ENCODE measurements around the gene MARVELD1.

Gene MARVELD1

DNA sequence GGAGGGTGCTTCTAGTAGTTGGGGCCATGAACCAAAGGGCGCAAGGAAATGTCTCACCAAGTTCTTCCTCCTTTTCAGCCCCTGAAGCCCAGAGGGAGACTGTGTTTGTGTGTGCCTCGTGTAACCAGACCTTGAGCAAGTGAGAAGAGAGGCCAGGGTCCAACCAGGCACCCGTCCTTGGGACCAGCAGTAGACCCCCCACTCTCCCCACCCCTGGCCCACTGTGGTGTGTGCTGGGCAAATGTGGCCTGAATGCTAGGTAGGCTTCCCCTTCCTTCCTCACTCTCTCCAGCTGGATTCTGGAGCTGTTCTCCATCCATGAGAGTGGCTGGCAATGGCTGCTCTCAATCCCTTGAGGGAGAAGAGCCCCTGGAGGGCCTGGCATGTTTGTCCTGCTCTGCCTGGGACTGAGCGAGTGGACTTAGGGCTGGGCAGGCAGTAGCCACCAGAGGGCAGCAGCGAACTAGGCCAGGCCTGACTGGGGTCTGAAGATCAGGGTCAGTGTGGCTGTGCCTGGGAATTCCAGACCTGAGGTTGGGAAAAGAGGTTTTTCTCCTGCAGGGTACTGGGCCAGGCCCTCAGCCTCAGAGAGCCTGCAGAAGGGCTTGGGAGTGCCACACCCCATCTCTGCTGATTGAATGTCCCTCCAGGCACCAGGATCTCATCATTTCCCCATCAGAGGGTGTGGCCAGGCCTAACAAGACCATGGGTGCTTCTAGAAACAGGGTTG lies 45.8 kb downstream of the MARVELD1 start:
- in situ Hi-C loops (cut with HindIII; ENCODE audit: low pct_unique_long_range_greater_than_20kb, low sequenced_read_pairs), result no loop called here
- TF ChIP-seq JUND (IDR thresholded peaks at IDR 0.05; ENCODE audit: low read depth), result no peak
- DNase-seq (ENCODE audit: low read depth in 1 of 2, low spot score in 1 of 2), result peak; percentile 74 to 95

DNA sequence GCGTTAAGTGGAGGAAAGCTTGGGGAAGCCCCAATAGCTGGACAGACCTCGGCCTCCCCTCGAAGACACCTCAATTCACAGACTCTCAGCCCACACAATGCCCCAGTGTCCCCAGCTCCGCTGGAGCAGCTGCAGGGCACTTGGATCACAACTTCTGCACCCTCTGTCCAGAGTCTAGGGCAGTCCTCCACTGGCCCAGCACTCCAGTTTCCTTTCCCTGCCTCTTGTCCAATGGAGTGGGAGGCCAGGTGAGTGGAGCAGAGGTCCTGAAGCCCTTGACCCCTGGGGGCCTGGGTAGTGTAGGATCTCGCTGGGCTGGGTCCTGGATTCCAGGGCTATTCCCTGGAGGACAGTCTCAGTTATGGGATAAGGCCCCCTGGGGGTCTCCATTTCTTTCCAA lies 46.4 kb downstream of the MARVELD1 start:
- DNase-seq (ENCODE audit: low read depth in 1 of 2, low spot score in 1 of 2), result no peak
- in situ Hi-C loops (cut with HindIII; ENCODE audit: low pct_unique_long_range_greater_than_20kb, low sequenced_read_pairs), result no loop called here
- no peak for TF ChIP-seq JUND (IDR thresholded peaks at IDR 0.05; ENCODE audit: low read depth)

DNA sequence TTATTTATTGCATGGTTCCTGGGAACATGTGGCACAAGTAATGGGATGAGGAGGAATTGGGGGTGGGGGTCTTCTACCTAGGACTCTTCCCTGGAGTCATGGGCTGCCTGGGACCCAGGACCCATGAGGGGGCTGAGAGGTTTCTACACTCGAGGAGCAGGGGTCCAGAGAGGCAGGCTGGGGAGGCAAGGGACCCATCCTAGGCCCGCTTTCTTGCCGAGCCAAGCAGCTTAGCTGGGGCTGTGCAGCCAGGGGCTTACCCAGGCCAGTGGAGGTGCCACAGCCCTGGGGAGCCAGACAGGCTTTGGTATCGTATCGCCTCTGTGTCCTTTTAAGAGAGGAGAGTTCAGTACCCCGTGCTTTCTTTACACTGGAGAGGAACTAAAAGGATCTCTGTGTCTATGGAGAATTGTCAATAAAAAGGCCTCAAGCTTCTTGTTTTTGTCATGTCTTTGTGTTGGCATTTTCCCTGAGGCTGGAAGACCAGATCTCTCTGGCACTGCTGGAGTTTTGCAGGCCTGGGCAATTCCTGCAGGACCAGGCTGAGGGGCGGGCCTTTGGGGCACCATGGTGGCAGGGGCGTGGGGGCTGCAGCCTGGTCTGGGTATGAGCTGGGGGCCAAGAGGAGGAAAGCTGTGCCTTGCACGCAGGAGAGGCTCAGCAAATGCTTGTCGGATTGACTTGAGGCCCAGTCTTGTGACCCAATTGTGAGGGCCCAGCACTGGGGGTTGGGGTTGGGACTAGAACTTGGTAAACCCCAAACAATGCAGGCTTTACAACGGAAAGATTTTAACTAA lies 47.1 kb downstream of the MARVELD1 start:
- DNase-seq (ENCODE audit: low read depth in 1 of 2, low spot score in 1 of 2), result no peak
- in situ Hi-C loops (cut with HindIII; ENCODE audit: low pct_unique_long_range_greater_than_20kb, low sequenced_read_pairs), result no loop called here
- no peak for TF ChIP-seq JUND (IDR thresholded peaks at IDR 0.05; ENCODE audit: low read depth)

DNA sequence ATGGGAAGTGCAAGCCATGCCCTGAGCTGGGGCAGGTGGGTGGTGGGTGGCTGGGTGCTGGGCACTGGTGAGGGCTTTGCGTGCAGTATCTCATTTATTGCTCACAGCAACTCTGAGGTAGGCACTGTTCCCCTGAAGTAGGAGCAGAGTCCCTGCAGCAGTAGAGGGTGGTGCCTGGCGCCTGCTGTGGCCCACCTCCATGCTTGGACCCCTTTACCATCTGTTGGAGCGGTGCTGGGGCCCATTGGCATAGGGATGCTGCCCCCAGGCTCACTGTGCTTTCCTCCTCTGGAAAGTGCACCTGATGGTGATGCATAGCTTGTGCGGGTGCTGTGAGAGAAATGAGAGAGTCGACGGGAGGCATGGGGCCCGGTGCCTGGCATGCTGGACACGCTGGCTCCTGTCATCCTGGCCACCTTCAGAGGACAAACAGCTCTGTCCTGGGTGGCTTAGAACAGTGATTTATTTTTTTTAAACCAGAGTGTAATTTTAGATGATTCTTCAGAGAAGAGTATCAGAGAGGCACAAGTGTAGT lies 47.9 kb downstream of the MARVELD1 start:
- in situ Hi-C loops (cut with HindIII; ENCODE audit: low pct_unique_long_range_greater_than_20kb, low sequenced_read_pairs), result no loop called here
- DNase-seq (ENCODE audit: low read depth in 1 of 2, low spot score in 1 of 2), result no peak
- TF ChIP-seq JUND (IDR thresholded peaks at IDR 0.05; ENCODE audit: low read depth), result no peak

DNA sequence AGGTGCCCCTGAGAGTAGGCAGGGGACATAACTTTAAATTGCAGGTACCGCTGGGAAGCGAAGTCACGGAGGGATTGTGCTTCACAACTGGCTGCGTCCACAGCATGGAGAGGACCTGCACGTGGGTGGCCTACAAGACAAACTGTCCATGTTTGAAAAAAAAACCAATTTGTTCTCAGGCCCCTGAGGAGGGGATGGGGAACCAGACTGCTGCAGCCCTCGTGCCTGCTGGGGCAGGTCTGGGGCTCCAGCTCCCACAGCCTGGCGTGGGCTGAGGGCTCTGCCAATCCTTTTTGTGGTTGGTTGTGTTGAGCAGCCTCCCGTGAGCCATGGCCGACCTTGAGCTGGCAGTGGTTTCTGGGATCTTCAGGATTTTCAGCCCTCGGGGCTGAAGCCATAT lies 48.5 kb downstream of the MARVELD1 start:
- in situ Hi-C loops (cut with HindIII; ENCODE audit: low pct_unique_long_range_greater_than_20kb, low sequenced_read_pairs), result no loop called here
- DNase-seq (ENCODE audit: low read depth in 1 of 2, low spot score in 1 of 2), result no peak
- TF ChIP-seq JUND (IDR thresholded peaks at IDR 0.05; ENCODE audit: low read depth), result no peak

DNA sequence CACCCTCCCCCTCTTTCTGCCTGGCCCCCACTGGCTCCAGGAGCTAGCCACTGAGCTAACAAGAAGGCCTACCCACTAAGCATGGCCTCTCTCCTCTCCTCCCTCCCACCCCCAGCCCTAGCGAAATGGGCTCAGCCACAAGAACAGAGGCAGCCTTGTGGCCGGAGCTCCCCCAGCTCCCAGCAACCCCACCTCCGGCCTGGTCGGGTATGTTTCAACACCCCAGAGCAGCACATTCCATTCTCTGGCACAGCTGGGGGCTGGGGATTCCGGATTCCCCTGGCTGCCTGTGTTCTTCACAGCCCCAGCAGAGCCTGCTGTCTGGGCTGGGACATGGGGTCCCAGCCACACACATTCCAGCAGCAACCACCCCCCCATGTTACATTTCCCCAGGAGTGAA lies 49.3 kb downstream of the MARVELD1 start:
- in situ Hi-C loops (cut with HindIII; ENCODE audit: low pct_unique_long_range_greater_than_20kb, low sequenced_read_pairs), result no loop called here
- DNase-seq (ENCODE audit: low read depth in 1 of 2, low spot score in 1 of 2), result no peak
- no peak for TF ChIP-seq JUND (IDR thresholded peaks at IDR 0.05; ENCODE audit: low read depth)

DNA sequence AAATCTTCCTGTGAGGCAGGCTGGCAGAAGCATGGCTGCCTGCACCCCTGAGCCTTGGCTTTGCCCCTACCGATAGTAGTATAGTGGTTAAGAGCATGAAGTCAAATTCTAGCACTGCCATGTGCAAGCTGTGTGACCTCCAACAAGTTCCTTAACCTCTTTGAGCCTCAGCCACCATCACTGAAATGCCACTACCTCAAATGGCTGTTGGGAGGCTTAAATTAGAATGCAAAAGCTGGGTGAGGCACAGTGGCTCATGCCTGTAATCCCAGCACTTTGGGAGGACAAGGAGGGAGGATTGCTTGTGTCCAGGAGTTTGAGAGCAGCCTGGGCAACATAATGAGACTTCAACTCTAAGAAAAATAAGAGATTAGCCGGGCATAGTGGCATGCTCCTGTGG lies 49.9 kb downstream of the MARVELD1 start:
- in situ Hi-C loops (cut with HindIII; ENCODE audit: low pct_unique_long_range_greater_than_20kb, low sequenced_read_pairs), result no loop called here
- no peak for DNase-seq (ENCODE audit: low read depth in 1 of 2, low spot score in 1 of 2)
- TF ChIP-seq JUND (IDR thresholded peaks at IDR 0.05; ENCODE audit: low read depth), result no peak

DNA sequence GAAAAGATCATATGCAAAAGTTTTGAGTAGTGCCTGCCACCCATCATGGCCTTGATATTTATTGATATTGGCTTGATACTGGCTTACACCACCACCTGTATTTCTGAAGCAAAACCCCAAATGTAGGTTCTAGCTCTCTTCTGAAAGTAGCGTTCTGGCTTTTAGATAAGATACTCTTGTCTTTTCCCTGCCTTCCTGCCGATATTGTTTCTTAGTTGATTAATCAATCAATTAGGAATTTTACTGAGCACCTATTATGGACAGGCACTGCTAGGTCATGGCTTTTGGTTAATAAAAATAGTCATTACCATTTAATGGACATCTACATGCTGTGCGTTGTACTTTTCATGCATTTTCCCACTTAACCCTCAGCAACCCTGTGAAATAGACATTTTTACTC lies 50.4 kb downstream of the MARVELD1 start:
- TF ChIP-seq JUND (IDR thresholded peaks at IDR 0.05; ENCODE audit: low read depth), result no peak
- in situ Hi-C loops (cut with HindIII; ENCODE audit: low pct_unique_long_range_greater_than_20kb, low sequenced_read_pairs), result no loop called here

DNA sequence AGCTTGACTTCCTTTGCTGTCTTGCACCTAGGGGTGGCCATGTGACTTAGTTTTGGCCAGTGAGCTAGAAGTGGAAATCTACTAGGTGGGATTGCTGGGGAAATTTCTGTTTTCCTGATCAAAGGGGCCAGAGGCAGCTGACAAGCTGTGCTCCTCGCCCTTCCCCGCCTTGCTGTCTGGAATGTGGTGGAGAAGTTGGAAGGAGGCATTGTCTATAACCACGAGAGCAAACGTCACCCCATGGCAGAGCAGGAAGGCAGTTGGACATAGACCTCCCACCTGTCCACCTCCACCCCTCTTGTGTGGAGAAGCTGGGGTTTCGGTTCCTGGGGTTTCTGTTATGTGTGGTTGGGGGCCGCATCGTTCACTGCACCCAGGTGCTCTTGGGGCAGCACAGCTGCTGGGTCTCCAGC lies 51.0 kb downstream of the MARVELD1 start:
- TF ChIP-seq JUND (IDR thresholded peaks at IDR 0.05; ENCODE audit: low read depth), result no peak
- no peak for DNase-seq (ENCODE audit: low read depth in 1 of 2, low spot score in 1 of 2)
- in situ Hi-C loops (cut with HindIII; ENCODE audit: low pct_unique_long_range_greater_than_20kb, low sequenced_read_pairs), result no loop called here

More for the DNA sequence above, 50.4 kb downstream of the MARVELD1 start:
- DNase-seq (ENCODE audit: low read depth in 1 of 2, low spot score in 1 of 2), result no peak

DNA sequence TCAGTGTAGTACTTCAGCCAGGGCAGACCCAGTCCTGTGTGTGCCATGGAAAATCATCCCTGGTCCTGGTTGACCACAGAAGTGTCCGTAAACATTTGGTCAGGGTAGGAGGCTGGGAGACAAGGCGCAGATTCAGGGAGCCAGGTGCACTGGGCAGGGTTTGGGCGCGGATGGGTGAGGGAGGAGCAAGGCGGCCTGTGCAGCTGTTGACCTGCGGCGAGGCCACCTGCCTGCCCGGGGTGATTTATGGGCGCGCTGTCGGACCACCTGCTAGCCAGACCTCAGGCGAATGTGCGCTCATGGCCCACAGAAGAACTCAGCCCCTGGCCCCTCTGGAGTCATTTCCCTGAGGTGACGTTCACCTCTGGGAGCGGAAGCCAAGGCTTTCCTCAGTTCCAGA lies 51.7 kb downstream of the MARVELD1 start:
- DNase-seq (ENCODE audit: low read depth in 1 of 2, low spot score in 1 of 2), result no peak
- in situ Hi-C loops (cut with HindIII; ENCODE audit: low pct_unique_long_range_greater_than_20kb, low sequenced_read_pairs), result no loop called here
- TF ChIP-seq JUND (IDR thresholded peaks at IDR 0.05; ENCODE audit: low read depth), result no peak

DNA sequence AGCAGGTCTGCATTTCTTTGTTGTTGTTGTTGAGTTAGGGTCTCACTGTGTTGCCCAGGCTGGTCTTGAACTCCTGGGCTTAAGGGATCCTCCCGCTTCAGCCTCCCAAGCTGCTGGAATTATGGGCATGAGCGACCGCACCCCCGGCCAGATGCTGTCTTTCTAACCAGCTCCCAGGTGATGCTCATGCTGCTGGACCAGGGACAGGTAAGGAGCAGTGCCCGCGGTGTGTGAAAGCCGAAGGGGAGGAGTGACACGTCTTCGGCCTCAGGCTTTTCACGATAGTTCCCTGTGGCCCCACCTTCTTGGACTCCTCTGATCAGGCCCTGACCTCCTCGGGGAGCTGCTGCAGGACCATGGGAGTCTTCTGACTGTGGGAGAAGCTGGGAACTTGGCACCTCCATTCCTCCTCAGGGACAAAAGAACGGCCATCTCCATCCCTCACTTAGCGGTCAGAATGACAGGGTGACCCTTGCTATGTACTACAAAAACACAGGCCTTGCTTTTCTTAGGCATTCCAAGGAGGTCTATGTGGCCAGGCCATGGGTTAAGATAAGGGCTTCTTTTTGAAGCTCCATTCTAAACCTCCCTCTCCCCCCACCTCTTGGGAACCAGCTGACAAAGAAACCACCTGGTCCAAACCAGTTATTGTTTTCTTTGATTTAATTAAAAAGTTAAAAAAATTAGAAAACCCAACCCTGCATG lies 52.7 kb downstream of the MARVELD1 start:
- no peak for TF ChIP-seq JUND (IDR thresholded peaks at IDR 0.05; ENCODE audit: low read depth)
- in situ Hi-C loops (cut with HindIII; ENCODE audit: low pct_unique_long_range_greater_than_20kb, low sequenced_read_pairs), result no loop called here
- no peak for DNase-seq (ENCODE audit: low read depth in 1 of 2, low spot score in 1 of 2)

DNA sequence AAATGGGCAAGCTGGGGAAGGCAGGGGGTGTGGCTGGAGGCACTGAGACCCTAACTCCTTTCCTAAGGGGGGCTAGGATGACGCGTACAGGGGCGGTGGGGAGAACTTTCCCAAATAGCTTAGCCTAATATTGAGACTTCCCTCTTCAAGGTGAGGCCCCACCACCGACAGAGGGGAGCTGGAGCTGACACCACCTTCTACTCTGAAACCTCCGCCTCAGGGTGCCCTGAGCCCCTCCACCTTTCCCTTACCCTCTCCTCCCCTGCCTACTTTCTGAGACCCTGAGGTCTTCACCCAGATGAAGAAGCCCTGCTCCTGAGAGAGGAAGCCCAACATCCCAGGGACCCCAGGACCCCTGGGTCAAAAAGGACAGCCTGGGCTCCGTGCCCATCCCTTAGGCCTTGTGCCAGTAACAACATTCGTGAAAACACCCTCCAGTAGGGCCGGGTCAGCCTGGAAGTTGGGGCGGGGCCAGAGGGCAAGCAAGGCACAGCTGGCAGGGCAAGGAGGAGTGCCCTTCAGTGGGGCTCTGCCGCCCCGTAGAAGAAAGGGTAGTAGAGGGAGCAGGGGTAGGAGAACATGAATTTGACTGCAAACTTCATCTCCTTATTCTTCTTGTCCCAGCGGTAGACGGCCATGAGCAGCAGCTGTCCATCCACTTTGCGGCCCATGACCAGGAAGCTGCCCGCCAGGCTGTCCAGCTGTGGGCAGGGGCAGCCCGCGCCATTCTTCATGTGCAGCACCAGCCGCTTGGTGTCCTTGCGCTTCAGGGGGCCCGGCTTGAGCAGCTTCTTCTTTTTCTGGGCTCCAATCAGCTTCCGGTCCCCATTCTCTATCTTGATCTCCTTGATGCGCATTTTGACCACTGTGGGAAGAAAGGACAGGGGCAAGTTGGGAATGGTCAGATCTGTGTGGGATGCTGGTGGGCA lies 53.7 kb downstream of the MARVELD1 start:
- no peak for DNase-seq (ENCODE audit: low read depth in 1 of 2, low spot score in 1 of 2)
- TF ChIP-seq JUND (IDR thresholded peaks at IDR 0.05; ENCODE audit: low read depth), result no peak
- in situ Hi-C loops (cut with HindIII; ENCODE audit: low pct_unique_long_range_greater_than_20kb, low sequenced_read_pairs), result no loop called here

All from T47D (cell line).